K562 (cell line): Measurements from ENCODE around the gene WDR45. TPM values are rescaled to one million over a fixed set of nuclear protein-coding genes. Genes with fewer than 3 reads are reported as not detected.

ENCODE experiments used
- ATF7 ChIP-seq: fragments of 450-650 bp; IDR thresholded peaks from 2 replicates; pipeline ENCODE4 v1.7.1; 2014; ENCODE audit warnings: mild to moderate bottlenecking, moderate library complexity
- CREM ChIP-seq: IDR thresholded peaks from 2 replicates; pipeline ENCODE4 v1.6.1; 2014; ENCODE audit warnings: antibody characterized with exemption, low read depth
- EWSR1 ChIP-seq: fragments of 450-650 bp; IDR thresholded peaks from 2 replicates; pipeline ENCODE4 v1.6.1; 2018; ENCODE audit warnings: borderline replicate concordance, mild to moderate bottlenecking, low read depth, moderate library complexity; ENCODE audit not compliant: partially characterized antibody
- FOS ChIP-seq: IDR thresholded peaks from 3 replicates; pipeline ENCODE4 v1.6.1; 2011; ENCODE audit not compliant: insufficient read length; ENCODE audit errors: extremely low read depth
- HMGN3 ChIP-seq: IDR thresholded peaks from 2 replicates; pipeline ENCODE4 v1.6.1; 2011; ENCODE audit warnings: borderline replicate concordance, low read depth, mild to moderate bottlenecking, mixed read lengths, low read length; ENCODE audit not compliant: insufficient read length; ENCODE audit errors: extremely low read depth
- POLR2AphosphoS5 ChIP-seq: IDR thresholded peaks from 2 replicates; pipeline ENCODE4 v1.6.1; 2011; ENCODE audit warnings: mild to moderate bottlenecking, low read depth, low read length, moderate library complexity; ENCODE audit not compliant: control insufficient read depth, insufficient read depth
- SMAD4 ChIP-seq: fragments of 250-450 bp; sonication (Bioruptor Pico); conservative IDR thresholded peaks from 2 replicates; pipeline ENCODE4 v1.8.0; 2021; ENCODE audit warnings: inconsistent platforms, mild to moderate bottlenecking, moderate library complexity
- TAF1 ChIP-seq: IDR thresholded peaks from 2 replicates; pipeline ENCODE4 v1.6.1; 2011; ENCODE audit warnings: mild to moderate bottlenecking, low read length, moderate library complexity; ENCODE audit not compliant: insufficient read depth, control insufficient read depth, severe bottlenecking; ENCODE audit errors: extremely low read depth
- polyA plus RNA-seq, 8 experiments: library from polyadenylated mRNA; depleted of rRNA in 4 of 8; stranded (reverse) in 5 of 8; unstranded in 3 of 8; fragments of >200 nt; fragmentation: Nextera tagmentation in 2 of 8; fragmentation: Illumina TruSeq in 1 of 8; extraction: Ambion mirVana in 2 of 8; extraction: Trizol in 1 of 8; gene quantifications; 2 replicates each; pipeline versions ENCODE4 v1.2.1 to v1.2.3, GENCODE V29; 2011 to 2014; ENCODE audit warnings: inconsistent platforms in 1 of 8, missing spikeins in 1 of 8
- total RNA-seq, 7 experiments: library from RNA; depleted of rRNA in 6 of 7; stranded (reverse); fragments of >200 nt in 6 of 7; fragmentation: Illumina TruSeq in 2 of 7; extraction: Trizol in 2 of 7; gene quantifications; 2 replicates each; pipeline versions ENCODE4 v1.2.1 to v1.2.3, GENCODE V29; 2011 to 2021; ENCODE audit warnings: low replicate concordance in 1 of 7
- TF ChIP-seq, protein P1 (sequence below): fragments of 450-650 bp; IDR thresholded peaks from 2 replicates; pipeline ENCODE4 v1.6.1; 2016; ENCODE audit warnings: antibody characterized with exemption

The WDR45 gene
- total and polyA plus RNA-seq, 9 of the 15 experiments (the other 6 are each of a cell fraction or from before 2014, with no cell fraction given), result 19.4 to 136 (median 59.7) TPM

- peak; percentile 61 for TF ChIP-seq HMGN3
- TF ChIP-seq EWSR1, result no peak
- TF ChIP-seq FOS, result peak; percentile 97
- TF ChIP-seq TAF1, result peak; percentile 83
- TF ChIP-seq, protein P1, sequence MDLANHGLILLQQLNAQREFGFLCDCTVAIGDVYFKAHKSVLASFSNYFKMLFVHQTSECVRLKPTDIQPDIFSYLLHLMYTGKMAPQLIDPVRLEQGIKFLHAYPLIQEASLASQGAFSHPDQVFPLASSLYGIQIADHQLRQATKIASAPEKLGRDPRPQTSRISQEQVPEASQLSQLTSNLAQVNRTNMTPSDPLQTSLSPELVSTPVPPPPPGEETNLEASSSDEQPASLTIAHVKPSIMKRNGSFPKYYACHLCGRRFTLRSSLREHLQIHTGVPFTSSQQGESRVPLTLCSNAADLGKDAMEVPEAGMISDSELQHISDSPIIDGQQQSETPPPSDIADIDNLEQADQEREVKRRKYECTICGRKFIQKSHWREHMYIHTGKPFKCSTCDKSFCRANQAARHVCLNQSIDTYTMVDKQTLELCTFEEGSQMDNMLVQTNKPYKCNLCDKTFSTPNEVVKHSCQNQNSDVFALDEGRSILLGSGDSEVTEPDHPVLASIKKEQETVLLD, result peak; percentile 95
- TF ChIP-seq ATF7, result peak; percentile 45
- TF ChIP-seq SMAD4 (CRISPR knock-in tag), result 0 out of 2 replicates have a peak, but pooled peaks have one; percentile 12
- TF ChIP-seq POLR2AphosphoS5, result peak; percentile 58; the same call in 1 of the 2 replicates
- peak; percentile 24; the same call in 1 of the 2 replicates for TF ChIP-seq CREM
Measured at GRCh38 chrX:49100704-49101628, 21.3 kb upstream of the WDR45 start (continued).
